K562 (cell line): ENCODE data around the gene NTSR1. TPM values are rescaled to one million over a fixed set of nuclear protein-coding genes. Genes with fewer than 3 reads are reported as not detected.

ENCODE experiments used
- MTA3 ChIP-seq: fragments of 450-650 bp; formaldehyde crosslinking; IDR thresholded peaks from 2 replicates; pipeline ENCODE4 v1.6.1; 2017; ENCODE audit warnings: mild to moderate bottlenecking, borderline replicate concordance
- NEUROD1 ChIP-seq: fragments of 150-350 bp; IDR thresholded peaks from 2 replicates; pipeline ENCODE4 v1.6.1; 2014; ENCODE audit warnings: borderline replicate concordance, low read length, low read depth; ENCODE audit not compliant: partially characterized antibody
- ZNF146 ChIP-seq: IDR thresholded peaks from one replicate; pipeline ENCODE4 v1.6.1; 2018; ENCODE audit warnings: missing compliant biosample characterization; ENCODE audit not compliant: unreplicated experiment
- ZNF583 ChIP-seq: fragments of 250-450 bp; sonication (Bioruptor Pico); IDR thresholded peaks from 2 replicates; pipeline ENCODE4 v1.4.0; 2020
- polyA plus RNA-seq, 8 experiments: library from polyadenylated mRNA; depleted of rRNA in 4 of 8; stranded (reverse) in 5 of 8; unstranded in 3 of 8; fragments of >200 nt; fragmentation: Nextera tagmentation in 2 of 8; fragmentation: Illumina TruSeq in 1 of 8; extraction: Ambion mirVana in 2 of 8; extraction: Trizol in 1 of 8; gene quantifications; 2 replicates each; pipeline versions ENCODE4 v1.2.1 to v1.2.3, GENCODE V29; 2011 to 2014; ENCODE audit warnings: inconsistent platforms in 1 of 8, missing spikeins in 1 of 8
- total RNA-seq, 7 experiments: library from RNA; depleted of rRNA in 6 of 7; stranded (reverse); fragments of >200 nt in 6 of 7; fragmentation: Illumina TruSeq in 2 of 7; extraction: Trizol in 2 of 7; gene quantifications; 2 replicates each; pipeline versions ENCODE4 v1.2.1 to v1.2.3, GENCODE V29; 2011 to 2021; ENCODE audit warnings: low replicate concordance in 1 of 7
- TF ChIP-seq, protein P1 (sequence below): fragments of 450-650 bp; IDR thresholded peaks from 2 replicates; pipeline ENCODE4 v1.6.1; 2016; ENCODE audit warnings: mild to moderate bottlenecking, moderate library complexity
- TF ChIP-seq, protein P2 (sequence below): fragments of 450-650 bp; IDR thresholded peaks from 2 replicates; pipeline ENCODE4 v1.7.0; 2016; ENCODE audit warnings: borderline replicate concordance

Gene NTSR1
- total and polyA plus RNA-seq, 9 of the 15 experiments (the other 6 are each of a cell fraction or from before 2014, with no cell fraction given): 0.04 to 0.40 (median 0.13) TPM; not detected in 3

DNA sequence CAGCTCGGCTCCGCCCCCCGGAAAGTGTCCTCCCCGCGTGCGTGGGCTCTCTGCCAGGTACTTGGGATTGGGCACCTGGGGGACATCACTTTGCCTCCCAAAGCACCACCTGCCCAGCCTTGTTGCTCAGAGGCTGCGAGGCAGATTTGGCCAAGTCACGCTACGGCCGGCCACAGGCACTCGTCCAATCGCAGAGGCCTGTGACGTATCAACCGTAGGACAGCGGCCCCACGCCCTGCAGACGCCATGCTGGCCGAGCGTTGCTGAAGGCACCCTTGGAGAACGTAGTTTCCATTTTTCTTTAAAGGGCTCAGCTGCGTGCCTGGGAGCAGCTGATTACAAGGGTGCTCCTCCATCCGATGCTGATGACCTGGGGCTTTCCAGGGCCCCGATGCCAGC lies 3.1 kb downstream of the NTSR1 start (continued):
- TF ChIP-seq, protein P1, sequence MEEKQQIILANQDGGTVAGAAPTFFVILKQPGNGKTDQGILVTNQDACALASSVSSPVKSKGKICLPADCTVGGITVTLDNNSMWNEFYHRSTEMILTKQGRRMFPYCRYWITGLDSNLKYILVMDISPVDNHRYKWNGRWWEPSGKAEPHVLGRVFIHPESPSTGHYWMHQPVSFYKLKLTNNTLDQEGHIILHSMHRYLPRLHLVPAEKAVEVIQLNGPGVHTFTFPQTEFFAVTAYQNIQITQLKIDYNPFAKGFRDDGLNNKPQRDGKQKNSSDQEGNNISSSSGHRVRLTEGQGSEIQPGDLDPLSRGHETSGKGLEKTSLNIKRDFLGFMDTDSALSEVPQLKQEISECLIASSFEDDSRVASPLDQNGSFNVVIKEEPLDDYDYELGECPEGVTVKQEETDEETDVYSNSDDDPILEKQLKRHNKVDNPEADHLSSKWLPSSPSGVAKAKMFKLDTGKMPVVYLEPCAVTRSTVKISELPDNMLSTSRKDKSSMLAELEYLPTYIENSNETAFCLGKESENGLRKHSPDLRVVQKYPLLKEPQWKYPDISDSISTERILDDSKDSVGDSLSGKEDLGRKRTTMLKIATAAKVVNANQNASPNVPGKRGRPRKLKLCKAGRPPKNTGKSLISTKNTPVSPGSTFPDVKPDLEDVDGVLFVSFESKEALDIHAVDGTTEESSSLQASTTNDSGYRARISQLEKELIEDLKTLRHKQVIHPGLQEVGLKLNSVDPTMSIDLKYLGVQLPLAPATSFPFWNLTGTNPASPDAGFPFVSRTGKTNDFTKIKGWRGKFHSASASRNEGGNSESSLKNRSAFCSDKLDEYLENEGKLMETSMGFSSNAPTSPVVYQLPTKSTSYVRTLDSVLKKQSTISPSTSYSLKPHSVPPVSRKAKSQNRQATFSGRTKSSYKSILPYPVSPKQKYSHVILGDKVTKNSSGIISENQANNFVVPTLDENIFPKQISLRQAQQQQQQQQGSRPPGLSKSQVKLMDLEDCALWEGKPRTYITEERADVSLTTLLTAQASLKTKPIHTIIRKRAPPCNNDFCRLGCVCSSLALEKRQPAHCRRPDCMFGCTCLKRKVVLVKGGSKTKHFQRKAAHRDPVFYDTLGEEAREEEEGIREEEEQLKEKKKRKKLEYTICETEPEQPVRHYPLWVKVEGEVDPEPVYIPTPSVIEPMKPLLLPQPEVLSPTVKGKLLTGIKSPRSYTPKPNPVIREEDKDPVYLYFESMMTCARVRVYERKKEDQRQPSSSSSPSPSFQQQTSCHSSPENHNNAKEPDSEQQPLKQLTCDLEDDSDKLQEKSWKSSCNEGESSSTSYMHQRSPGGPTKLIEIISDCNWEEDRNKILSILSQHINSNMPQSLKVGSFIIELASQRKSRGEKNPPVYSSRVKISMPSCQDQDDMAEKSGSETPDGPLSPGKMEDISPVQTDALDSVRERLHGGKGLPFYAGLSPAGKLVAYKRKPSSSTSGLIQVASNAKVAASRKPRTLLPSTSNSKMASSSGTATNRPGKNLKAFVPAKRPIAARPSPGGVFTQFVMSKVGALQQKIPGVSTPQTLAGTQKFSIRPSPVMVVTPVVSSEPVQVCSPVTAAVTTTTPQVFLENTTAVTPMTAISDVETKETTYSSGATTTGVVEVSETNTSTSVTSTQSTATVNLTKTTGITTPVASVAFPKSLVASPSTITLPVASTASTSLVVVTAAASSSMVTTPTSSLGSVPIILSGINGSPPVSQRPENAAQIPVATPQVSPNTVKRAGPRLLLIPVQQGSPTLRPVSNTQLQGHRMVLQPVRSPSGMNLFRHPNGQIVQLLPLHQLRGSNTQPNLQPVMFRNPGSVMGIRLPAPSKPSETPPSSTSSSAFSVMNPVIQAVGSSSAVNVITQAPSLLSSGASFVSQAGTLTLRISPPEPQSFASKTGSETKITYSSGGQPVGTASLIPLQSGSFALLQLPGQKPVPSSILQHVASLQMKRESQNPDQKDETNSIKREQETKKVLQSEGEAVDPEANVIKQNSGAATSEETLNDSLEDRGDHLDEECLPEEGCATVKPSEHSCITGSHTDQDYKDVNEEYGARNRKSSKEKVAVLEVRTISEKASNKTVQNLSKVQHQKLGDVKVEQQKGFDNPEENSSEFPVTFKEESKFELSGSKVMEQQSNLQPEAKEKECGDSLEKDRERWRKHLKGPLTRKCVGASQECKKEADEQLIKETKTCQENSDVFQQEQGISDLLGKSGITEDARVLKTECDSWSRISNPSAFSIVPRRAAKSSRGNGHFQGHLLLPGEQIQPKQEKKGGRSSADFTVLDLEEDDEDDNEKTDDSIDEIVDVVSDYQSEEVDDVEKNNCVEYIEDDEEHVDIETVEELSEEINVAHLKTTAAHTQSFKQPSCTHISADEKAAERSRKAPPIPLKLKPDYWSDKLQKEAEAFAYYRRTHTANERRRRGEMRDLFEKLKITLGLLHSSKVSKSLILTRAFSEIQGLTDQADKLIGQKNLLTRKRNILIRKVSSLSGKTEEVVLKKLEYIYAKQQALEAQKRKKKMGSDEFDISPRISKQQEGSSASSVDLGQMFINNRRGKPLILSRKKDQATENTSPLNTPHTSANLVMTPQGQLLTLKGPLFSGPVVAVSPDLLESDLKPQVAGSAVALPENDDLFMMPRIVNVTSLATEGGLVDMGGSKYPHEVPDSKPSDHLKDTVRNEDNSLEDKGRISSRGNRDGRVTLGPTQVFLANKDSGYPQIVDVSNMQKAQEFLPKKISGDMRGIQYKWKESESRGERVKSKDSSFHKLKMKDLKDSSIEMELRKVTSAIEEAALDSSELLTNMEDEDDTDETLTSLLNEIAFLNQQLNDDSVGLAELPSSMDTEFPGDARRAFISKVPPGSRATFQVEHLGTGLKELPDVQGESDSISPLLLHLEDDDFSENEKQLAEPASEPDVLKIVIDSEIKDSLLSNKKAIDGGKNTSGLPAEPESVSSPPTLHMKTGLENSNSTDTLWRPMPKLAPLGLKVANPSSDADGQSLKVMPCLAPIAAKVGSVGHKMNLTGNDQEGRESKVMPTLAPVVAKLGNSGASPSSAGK: peak; percentile 97
- TF ChIP-seq MTA3 (peak; percentile 54), ZNF146 (no peak), ZNF583 (CRISPR knock-in tag) (peak; percentile 62; the same call in 1 of the 2 replicates), NEUROD1 (peak; percentile 50)
- TF ChIP-seq, protein P2, sequence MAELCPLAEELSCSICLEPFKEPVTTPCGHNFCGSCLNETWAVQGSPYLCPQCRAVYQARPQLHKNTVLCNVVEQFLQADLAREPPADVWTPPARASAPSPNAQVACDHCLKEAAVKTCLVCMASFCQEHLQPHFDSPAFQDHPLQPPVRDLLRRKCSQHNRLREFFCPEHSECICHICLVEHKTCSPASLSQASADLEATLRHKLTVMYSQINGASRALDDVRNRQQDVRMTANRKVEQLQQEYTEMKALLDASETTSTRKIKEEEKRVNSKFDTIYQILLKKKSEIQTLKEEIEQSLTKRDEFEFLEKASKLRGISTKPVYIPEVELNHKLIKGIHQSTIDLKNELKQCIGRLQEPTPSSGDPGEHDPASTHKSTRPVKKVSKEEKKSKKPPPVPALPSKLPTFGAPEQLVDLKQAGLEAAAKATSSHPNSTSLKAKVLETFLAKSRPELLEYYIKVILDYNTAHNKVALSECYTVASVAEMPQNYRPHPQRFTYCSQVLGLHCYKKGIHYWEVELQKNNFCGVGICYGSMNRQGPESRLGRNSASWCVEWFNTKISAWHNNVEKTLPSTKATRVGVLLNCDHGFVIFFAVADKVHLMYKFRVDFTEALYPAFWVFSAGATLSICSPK: no peak
